GM21825 (cell line): ENCODE data around the gene LIX1L.

Source experiments
- ATAC-seq: cut with Tn5 transposase; IDR thresholded peaks from one replicate; pipeline ENCODE4 v1.9.1; 2021; ENCODE audit warnings: mild to moderate bottlenecking, moderate library complexity; ENCODE audit not compliant: unreplicated experiment

LIX1L gene

DNA sequence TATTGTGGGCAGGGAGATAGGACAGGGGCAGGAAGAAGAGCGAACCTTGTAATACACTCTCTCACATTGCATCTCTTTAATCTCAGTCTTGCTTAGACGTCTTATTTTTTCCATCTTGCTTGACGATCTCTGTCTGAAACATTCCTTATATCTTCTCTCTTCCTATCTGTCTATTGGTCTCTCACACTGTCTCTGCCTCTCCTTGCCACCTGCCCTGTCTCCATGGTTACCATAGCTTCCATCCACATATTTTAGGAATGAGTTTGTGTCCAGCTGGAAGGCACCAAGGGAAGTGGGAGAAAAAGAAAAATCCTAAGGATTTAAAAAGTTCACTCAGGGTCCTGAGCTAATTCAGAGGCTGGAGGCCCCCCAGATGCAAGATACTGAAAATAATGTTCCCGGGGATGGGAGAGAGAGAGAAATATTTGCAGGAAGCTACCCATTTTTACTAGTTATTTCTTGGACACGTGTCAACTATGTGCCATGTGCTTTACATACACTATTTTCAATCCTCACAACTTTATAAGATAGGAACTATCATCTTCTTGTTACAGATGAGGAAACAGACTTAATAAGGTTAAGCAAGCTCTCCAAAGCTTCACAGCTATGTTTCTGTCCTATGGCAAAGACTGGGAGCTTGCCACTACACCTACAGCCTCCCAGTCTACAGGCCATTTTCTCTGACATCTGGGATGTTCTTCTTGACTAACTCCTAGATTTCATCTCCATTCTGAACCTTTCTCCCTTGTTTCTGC, 5.6 kb upstream of the LIX1L start:
- ATAC-seq, result no peak

DNA sequence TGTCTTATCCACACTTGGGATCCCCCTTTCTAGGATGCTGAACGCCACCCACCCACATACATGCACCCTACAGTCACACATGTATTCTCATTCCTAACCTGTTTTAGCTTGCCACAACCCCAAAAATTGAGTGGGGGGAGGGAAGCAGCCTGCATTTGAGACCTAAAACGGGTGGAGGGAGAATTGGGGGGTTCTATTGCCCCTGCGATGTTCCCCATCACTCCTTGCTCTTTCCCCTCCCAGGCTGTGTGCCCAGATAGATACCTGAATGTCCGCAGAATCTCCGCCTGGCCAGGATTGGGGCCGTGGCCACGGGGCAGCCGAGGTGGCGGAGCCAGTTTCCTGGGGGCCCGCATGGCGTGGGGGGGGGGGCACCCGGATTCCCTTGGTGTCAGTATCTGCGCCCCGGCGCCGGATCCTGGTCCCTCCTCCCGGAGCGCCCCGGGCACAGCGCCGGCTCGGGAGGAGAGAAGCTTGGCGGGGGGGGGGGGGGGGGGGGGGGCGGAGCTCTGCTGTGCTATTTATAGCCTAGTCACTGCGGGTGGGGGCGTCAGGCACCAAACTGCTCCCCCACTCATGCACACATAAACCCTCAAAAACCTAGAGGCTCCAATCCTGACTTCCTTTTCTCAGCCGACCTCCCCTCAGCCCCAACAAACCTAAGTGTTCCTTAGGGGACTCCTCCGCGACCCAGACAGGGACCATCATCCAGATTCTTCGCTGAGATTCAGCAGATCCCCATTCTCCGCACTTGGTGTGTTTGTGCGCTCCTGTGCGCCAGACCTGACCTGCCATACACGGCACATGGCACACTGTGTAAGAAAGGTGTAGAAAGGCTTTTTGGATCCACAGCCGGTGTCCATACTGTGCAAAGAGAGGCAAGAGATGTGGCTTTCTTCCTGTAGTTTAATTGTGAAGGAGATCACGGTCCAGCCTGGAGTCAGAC, 4.6 kb upstream of the LIX1L start:
- no peak for ATAC-seq

DNA sequence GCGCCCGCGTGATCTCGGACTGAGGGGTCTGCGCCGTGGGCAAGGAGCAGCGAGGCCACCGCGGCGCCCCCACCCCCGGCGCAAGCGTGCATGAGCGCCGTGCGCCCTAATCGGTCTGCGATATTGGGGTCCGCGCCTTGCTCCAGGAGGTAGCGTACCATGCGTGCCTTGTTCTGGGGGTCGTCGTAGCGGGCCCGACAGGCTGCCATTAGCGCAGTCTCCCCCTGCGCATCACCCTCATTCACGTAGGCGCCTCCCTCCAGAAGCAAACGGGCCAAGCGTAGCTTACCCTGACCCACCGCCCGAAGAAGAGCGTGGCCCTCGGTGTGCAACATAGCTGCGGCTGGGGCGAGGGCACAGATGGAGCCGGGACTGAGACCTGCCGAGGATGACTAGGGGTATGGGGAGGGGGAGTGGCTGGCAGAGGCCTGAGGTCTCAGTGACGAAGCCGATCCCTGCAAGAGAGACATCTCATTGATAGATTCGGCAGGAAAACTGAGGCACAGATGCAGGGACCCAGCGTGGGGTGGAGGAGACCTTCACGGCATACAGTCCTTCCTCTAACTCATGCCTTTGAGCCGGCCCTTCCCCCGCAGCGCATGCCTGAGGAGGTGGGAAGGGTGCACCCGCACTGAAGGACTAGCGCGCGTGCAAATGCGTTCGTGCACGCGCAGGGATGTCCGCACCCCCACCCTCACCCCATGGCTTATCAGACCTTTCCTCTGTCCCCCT, 3.8 kb upstream of the LIX1L start:
- no peak for ATAC-seq

DNA sequence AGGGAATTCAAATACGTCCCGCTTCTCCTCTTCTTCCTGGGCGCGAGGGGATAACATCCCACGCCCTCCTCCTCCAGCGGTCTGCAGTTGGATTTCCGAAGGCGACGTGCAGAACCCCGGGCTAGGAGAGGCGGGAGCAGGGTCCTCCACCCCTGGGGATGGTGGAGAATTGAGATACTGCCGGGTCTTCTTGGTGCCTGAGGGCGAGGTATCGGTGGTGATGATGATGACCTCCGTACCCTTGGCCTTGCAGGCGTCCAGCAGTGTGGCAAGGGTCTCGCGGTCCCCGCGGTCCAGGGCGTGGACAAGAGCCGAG, 3.2 kb upstream of the LIX1L start:
- no peak for ATAC-seq

DNA sequence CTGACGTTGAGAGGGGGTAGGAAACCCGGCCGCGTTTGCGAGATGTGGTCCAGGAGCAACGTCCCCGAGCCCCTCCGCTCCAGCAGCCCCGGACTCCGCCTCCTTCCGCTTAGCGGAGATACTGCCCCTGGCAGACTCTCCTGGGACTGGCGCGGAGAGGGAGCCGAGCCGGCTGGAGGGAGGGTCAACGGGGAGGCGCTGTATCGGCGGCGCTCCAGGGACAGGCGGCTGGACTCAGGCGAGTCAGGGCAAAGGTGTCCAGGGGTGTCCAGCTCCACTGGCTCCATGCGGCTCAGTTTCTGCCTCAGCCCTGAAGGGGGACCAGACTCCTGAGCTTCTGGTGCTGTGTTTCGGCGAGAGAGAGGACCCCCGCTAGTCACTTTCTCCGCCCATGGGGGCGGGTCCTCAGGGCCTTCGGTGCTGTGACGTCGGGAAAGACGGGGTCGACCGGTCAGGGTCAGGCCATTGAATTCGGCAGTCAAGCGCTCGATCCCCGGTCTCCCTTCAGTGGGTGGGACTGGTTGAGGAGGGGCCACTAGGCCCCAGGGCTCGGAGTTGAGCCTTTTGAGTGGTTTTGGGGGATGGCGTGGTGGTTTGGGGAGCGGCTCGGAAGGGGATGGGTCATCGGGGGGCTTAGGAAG, 2.8 kb upstream of the LIX1L start:
- no peak for ATAC-seq

DNA sequence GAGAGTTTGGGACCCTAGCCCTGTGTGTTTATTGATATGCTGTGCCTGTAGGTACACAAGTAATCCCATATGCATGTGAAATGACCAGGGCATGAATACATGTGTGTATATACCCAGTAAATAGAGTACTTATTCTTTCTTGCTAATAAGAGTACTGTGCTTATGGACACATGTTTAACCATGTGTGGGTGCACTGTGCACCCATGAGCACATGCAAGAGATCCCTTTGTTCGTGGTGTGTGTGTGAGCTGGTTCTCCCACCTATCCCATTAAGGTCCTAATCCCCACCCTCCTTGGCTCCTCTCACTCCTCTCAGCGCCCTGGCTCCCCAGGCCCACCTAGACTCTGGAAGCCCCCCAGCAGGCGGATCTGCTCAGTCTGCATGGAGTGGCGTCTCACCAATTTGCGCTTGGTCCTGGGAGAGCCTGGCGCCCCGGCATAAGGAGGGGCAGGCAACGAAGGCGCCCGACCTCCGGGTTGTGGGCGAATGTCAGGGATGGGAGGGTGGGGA, 2.2 kb upstream of the LIX1L start:
- ATAC-seq, result no peak

DNA sequence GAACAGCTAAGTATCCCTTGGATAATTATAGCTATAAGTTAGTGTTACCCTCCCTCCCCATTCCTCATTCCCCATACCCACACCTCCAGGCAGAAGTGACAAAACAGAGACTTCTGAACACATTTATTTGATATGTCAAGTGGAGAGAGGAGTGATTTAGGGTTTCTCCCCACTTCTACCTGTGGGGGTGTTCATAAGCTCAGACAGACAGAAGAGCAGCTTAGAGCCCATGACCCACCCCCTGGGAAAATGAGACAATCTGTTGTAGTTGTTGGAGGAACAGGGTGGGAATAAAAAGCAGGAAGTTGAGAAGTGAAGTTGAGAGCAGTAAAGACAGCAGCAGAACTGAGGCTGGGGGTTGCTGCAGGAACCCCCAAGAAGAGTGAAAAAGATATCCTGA, 1.5 kb upstream of the LIX1L start:
- no peak for ATAC-seq

DNA sequence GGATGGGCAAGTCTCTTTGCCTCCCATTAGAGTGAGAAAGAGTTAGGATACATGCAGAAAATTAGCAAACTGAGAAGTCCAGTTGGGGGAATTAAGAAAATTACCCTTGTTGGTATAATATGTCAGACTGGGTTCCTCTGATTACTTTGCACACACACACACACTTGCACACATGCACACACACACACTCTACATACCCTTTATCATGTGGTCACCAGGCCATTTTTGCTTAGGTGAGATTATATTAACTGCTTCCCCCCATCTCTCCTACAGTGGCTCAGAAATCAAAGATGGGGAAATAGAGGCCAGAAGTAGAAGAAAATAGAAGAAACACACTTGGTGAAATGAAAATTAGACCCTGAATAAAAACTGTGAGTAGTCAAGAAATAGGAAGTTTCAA, 917 bp upstream of the LIX1L start:
- ATAC-seq, result no peak

DNA sequence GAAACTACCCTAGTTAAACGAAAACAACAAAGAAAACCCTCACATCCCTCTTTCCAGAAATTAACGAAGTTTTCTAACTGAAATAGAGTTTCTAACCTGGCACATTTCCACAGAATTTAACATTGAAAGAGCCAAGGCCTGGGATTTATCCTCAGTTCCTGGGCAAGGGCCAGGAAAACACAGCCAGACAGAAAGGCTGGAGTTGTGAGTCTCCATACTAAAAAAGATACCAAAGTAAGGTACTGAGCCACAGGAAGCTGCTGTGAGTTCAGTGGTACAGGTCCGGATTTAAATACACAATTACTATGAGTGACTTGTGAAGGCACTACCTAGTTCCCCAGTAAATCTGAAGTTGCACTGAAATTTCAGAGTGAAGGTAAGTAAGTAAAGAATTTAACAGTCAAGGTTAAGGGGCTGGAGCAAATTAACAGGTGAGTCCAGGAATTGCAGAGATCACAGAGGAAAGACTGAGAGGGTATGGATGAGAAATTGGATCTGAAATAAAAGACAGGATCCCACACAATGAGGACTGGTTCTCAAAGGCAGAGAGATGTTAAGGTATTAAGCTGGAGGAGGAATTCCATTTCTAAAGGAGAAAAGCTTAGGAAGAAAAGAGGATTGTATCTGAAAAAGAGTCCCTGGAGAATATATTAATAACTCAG, 905 bp downstream of the LIX1L start:
- ATAC-seq, result no peak

DNA sequence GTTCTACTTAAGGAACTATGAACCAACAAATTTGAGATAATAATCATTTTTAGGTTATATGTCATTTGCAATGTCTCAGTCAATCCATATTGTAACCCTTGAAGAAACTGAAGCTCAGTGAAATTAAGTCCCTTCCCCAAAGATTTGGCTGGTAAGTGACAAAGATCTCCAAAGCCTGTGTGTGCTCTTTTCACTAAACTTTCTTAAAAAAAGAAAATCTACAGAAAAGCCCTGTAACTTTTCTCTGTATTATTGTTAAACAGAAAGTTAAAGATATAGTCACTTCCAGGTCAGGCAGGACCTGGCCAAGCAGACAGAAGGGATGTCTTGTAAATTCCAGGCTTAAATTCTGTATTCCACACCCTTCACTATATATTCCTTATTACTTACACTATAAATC, 1.5 kb downstream of the LIX1L start:
- no peak for ATAC-seq

DNA sequence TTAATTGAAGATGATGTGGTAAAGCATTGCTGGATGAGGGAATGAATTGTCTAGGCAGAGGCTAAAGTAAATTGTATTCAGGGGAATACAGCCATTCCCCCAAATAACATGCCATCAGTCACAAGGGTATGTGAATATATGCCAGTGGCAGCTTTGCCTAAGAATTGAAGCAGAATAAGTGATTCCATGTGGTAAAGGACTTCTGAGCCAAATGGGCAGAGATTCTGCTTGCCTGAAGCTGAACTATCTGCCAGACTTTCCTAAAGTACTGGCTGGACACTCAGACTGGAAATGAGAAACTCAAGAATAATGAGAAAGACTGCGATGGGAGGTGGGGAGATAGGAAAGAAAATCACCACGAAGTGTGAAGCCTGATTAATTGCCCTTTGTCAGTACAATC, 2.4 kb downstream of the LIX1L start:
- ATAC-seq, result no peak

DNA sequence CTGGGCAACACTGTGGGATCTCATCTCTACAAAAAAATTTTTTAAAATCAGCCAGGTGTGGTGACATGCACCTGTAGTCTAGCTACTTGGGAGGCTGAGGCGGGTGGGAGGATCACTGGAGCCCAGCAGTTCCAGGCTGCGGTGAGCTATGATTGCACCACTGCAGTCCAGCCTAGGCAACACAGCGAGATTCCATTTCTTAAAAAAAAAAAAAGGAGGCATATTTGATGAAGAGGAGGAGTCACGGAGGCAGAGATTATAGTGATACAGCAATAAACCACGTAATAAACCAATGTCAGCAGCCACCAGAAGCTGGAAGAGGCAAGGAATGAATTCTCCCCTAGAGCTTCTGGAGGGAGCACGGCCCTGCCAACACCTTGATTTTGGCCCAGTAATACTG, 4.0 kb downstream of the LIX1L start:
- ATAC-seq, result no peak

DNA sequence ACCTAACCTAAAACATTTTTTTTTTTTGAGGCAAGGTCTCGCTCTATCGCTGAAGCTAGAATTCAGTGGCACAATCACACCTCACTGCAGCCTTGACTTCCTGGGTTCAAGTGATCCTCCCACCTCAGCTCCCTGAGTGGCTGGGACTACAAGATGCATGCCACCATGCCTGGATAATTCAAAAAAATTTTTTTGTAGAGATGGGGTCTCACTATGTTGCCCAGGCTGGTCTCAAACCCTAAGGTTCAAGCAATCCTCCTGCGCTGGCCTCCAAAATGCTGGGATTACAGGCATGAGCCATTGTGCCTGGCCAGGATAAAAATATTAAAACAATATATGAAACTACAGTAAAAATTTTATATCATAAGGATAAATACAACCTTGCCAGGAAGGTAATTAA, 4.9 kb downstream of the LIX1L start:
- ATAC-seq, result no peak

DNA sequence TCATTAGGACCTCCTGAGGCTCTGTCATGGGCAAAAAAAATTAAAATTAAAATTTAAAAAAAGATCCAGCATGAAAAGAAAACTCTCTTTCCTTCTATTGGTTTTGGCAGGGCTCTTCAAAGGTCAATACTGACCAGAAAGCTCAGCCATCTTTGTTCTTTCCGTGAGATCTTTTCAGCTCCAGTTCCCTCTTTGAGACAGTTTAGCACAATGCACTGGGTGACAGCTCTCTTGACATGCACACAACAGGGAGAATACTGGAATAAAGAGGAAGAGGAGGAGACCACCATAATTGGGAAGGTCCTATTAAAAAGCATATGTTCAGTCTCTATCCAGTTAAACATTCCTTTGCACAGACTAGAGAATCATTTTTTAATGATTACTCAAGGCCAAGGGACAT, 6.3 kb downstream of the LIX1L start:
- ATAC-seq, result no peak

DNA sequence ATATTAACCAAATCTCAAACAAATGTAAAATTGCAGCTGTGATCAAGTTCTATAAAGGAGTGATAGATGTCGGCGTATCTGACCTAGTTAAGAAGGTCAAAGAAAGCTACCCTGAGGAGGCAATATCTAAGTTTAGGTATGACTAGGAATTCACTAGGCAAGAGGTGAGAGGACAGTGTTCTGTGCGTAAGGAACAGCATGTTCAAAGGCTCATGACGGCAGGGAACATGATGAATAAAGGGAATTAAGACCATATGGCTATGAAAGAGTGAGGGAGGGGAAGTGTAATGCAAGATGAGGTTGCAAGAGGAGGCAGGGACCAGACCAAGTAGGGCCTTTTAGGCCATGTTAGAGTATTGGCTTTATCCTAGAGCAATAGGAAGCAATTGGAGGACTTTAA, 8.6 kb downstream of the LIX1L start:
- ATAC-seq, result no peak

DNA sequence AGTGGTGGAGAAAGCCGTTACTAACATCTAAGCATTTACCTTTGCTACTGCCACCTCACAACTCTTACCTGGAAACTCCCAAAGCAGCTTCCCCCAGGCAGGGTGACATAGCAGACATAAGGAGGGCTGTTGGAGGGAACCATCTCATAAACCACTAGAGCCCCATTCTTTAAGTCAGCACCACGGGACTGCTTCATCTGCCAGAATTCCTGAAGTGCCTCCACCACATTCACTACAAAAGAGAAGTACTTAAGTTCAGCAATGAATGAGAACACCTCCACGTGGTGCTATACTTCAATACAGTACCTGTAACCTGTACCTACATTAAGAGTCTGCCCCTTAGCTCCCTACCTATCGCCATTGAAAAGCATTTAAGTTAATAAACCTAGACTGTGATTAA, 10.3 kb downstream of the LIX1L start:
- ATAC-seq, result no peak

DNA sequence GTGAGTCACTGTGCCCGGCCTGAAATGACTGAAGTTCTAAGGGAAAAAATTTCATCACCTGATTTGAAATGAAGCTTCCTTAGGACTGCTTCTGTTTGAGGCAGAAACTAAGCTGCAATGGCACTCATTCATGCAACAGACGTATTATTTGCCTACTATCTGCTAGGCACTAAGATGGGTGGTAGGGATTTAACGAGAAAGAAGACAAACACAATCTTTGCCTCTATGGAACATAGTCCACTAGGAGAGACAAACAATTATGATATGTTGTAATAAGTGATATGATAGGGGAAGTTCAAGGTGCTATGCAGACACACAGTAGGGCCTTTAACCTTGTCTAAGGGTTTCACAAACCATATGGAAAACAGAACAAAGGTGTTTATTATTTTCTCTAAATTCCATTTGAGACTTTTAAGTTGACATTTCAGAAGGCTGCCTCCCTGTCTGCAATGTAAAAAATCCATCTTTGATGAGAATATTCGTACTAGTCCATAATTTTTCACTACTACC, 11.3 kb downstream of the LIX1L start:
- ATAC-seq, result no peak

DNA sequence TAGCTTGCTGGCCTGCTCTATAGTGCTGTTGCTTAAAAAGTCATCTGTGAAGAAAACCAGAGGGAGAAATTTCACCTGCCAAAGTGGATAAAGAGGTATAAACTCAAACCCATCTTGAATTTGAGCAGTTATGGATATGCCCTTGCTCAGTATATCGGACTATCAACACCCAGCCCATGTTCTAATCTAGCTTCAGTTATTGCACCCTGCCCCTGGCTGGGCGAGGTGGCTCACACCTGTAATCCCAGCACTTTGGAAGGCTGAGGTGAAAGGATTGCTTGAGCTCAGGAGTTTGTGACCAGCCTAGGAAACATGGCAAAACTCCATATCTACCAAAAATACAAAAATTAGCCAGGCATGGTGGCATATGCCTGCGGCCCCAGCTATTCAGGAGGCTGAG, 13.3 kb downstream of the LIX1L start:
- ATAC-seq, result no peak

DNA sequence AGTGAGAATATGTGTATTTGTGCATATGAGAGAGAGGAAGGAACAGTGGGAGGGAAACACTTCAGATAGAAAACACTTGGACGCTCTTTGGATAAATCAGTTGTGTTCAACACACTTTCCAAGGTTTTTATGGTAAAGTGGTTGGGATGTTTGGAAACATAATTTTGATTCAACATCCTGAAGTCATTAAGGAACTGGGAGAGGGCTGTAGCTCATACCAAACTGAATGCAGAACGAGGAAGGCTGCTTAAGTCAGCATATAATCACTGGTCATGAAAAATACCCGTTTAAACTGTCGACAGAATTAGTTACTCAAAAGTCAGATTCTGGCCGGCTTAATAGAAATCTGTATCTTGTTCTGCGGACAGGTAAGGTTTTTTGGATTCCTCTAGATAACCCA, 14.9 kb downstream of the LIX1L start:
- ATAC-seq, result no peak

DNA sequence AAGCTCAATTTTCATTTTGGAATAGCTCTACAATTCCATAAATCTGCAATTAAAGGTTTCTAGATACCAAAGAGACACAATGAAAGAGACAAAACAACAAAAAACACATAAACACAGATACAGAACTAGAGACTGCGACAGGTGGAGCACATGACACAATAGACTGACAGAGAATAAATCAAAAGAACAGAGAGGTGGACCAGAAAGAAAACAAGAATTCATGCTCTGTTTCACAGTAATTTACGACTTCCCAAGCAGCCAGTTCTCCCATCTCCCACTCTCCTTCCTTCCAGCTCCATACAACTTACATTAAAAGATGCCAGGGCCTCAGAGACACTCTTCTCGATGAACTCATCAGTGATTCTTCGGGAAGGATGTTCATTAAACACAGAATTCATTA, 15.4 kb downstream of the LIX1L start:
- ATAC-seq, result no peak
